Kidney (tissue), 14 donors: ENCODE measurements around the gene FAM83F. TPM values are rescaled to one million over a fixed set of nuclear protein-coding genes. Genes with fewer than 3 reads are reported as not detected.
"Not testable (repeated sequence)": the region's sequence is repeated elsewhere in the genome, so short reads cannot be mapped to it uniquely, and the experiment has no call there.

ENCODE experiments used
- DNase-seq, 5 donors: peaks; one replicate each; pipeline ENCODE4 v3.0.0-alpha.2; 2013 to 2020
- FAIRE-seq: peaks from 2 replicates; lab custom pipeline; 2012; peaks lifted over from hg19 to GRCh38; lab: Jason Lieb, UNC
- H3K27ac ChIP-seq, 2 donors: one replicate each; pipeline ENCODE4 v1.7.0; 2013; ENCODE audit warnings: low read depth in 2 of 2, low read length in 2 of 2, inconsistent platforms in 1 of 2
- H3K27me3 ChIP-seq: one replicate; pipeline ENCODE4 v1.7.1; 2013; ENCODE audit warnings: low read length, inconsistent platforms; ENCODE audit not compliant: control insufficient read depth, insufficient read depth
- H3K36me3 ChIP-seq, 3 donors: one replicate each; pipeline versions ENCODE4 v1.7.0 to v1.7.1; 2013; ENCODE audit warnings: low read length in 3 of 3, control low read depth in 1 of 3, inconsistent platforms in 1 of 3; ENCODE audit not compliant: insufficient read depth in 3 of 3, control insufficient read depth in 2 of 3
- H3K4me1 ChIP-seq, 3 donors: one replicate each; pipeline versions ENCODE4 v1.7.0 to v1.7.1; 2013; ENCODE audit warnings: low read length in 3 of 3, inconsistent platforms in 1 of 3, low read depth in 1 of 3; ENCODE audit not compliant: control insufficient read depth in 2 of 3, insufficient read depth in 2 of 3
- H3K4me3 ChIP-seq, 3 donors: one replicate each; pipeline versions ENCODE4 v1.7.0 to v1.8.1; 2013; ENCODE audit warnings: low read length in 3 of 3, control low read depth in 1 of 3, inconsistent platforms in 1 of 3
- H3K9ac ChIP-seq, 3 donors: one replicate each; pipeline versions ENCODE4 v1.7.0 to v1.7.1; 2013; ENCODE audit warnings: low read length in 3 of 3, control low read depth in 1 of 3, inconsistent platforms in 1 of 3
- H3K9me3 ChIP-seq, 3 donors: one replicate each; pipeline versions ENCODE4 v1.7.0 to v1.7.1; 2013; ENCODE audit warnings: low read length in 3 of 3, control low read depth in 1 of 3, inconsistent platforms in 1 of 3; ENCODE audit not compliant: control insufficient read depth in 2 of 3, insufficient read depth in 1 of 3
- CTCF ChIP-seq: IDR thresholded peaks from 3 replicates; pipeline ENCODE4 v1.5.1; 2012; ENCODE audit warnings: mild to moderate bottlenecking, moderate library complexity, borderline replicate concordance; ENCODE audit not compliant: insufficient read depth; ENCODE audit errors: extremely low read depth
- intact Hi-C: fragments of 100-400 bp; cut with DNase I; formaldehyde crosslinking; loops from one replicate; pipeline ENCODE4 v1.11.1; 2022
- polyA plus RNA-seq: library from polyadenylated mRNA; stranded (reverse); fragments of 350-450 nt; fragmentation: Illumina TruSeq; extraction: RNeasy Lipid Tissue Mini Kit (QIAGEN cat#74804); gene quantifications from one replicate; pipeline ENCODE4 v1.2.3, GENCODE V29; 2014; ENCODE audit warnings: low read depth, low replicate concordance; ENCODE audit not compliant: insufficient read depth
- total RNA-seq: library from RNA; stranded (reverse); fragmentation: NEBNext Ultra II Directional; extraction: Animal tissue kit (Norgen Biotek cat#: 25700); gene quantifications from one replicate; pipeline ENCODE4 v1.2.1, GENCODE V29; 2021
- donor health status: control.
- donor health status: control.
- donor health status: control.
- donor health status: control.
- donor health status: control.
- donor health status: DM: yes; HTN: yes; CAD: no.
- donor health status: Normal renal cell carcinoma (clear cell type).

FAM83F gene
- total and polyA plus RNA-seq, 2 donors from 2014 or later: 6.8 to 13.1 TPM

GRCh38 chr22:40023341-40023841 lies 28.6 kb downstream of the FAM83F start:
- TF ChIP-seq CTCF: no peak
- peaks cover 0 to 6% (median 4%) of the 10 kb centered on the region in 3 donors for H3K4me1 ChIP-seq
- H3K9me3 ChIP-seq: no peaks in the 10 kb centered on the region
- no peak overlapping the region for H3K9ac ChIP-seq
- intact Hi-C loops: loop anchor here (10.0 kb wide), 1 partner anchor 489 kb away; the partner anchor contains the start of gene RPS19BP1
- H3K27me3 ChIP-seq: no peaks in the 10 kb centered on the region
- peaks cover 0 to 3% (median 2%) of the 10 kb centered on the region in 3 donors for H3K36me3 ChIP-seq
- H3K4me3 ChIP-seq: no peak overlapping the region
- FAIRE-seq (no peak), DNase-seq (peak in 2 of 5 donors; percentile 33 to 52)
- H3K27ac ChIP-seq: no peak overlapping the region

GRCh38 chr22:40024201-40025061 lies 29.7 kb downstream of the FAM83F start:
- Histone ChIP-seq H3K9ac (no peak overlapping the region), H3K9me3 (no peaks in the 10 kb centered on the region), H3K4me3 (no peak overlapping the region), H3K4me1 (peaks cover 0 to 8% (median 4%) of the 10 kb centered on the region in 3 donors), H3K27ac (no peak overlapping the region), H3K36me3 (peaks cover 0 to 3% (median 2%) of the 10 kb centered on the region in 3 donors), H3K27me3 (no peaks in the 10 kb centered on the region)
- peak; percentile 60 to 85 (median 73) for DNase-seq
- FAIRE-seq: no peak
- peak; percentile 89 for TF ChIP-seq CTCF
- intact Hi-C loops: loop anchor here (10.0 kb wide), 1 partner anchor 490 kb away; the partner anchor contains the start of gene RPS19BP1

GRCh38 chr22:40025062-40025379 lies 30.3 kb downstream of the FAM83F start:
- not testable (repeated sequence) for DNase-seq, FAIRE-seq, H3K9ac ChIP-seq, H3K4me3 ChIP-seq, H3K27ac ChIP-seq, H3K36me3 ChIP-seq, H3K9me3 ChIP-seq, H3K27me3 ChIP-seq, H3K4me1 ChIP-seq
- intact Hi-C loops: loop anchor here (10.0 kb wide), 1 partner anchor 490 kb away; the partner anchor contains the start of gene RPS19BP1

- intact Hi-C loops: loop anchor here (10.0 kb wide), 1 partner anchor 491 kb away; the partner anchor contains the start of gene RPS19BP1
- no peak overlapping the region for H3K27ac ChIP-seq
- no peaks in the 10 kb centered on the region for H3K36me3 ChIP-seq
- no peak overlapping the region for H3K4me3 ChIP-seq
- FAIRE-seq (no peak), DNase-seq (peak in 1 of 5 donors; percentile 28)
- H3K27me3 ChIP-seq: no peaks in the 10 kb centered on the region
- peaks cover 0 to 10% (median 4%) of the 10 kb centered on the region in 3 donors for H3K4me1 ChIP-seq
- no peak for TF ChIP-seq CTCF
- H3K9me3 ChIP-seq: no peaks in the 10 kb centered on the region
- H3K9ac ChIP-seq: no peak overlapping the region
Observed at GRCh38 chr22:40025856-40026255, 31.1 kb downstream of the FAM83F start.
